Vagina (tissue), 2 donors: ENCODE measurements around the gene RAD9A. TPM values are rescaled to one million over a fixed set of nuclear protein-coding genes. Genes with fewer than 3 reads are reported as not detected.
A peak's percentile ranks its signal among the peaks of the same experiment; 100 is the strongest.

Source experiments
- DNase-seq, 2 donors: peaks; one replicate each; pipeline ENCODE4 v3.0.0-alpha.2; 2017; ENCODE audit errors: extremely low spot score in 2 of 2
- H3K27ac ChIP-seq: fragments of 200-600 bp; sonication (generic); one replicate; pipeline ENCODE4 v1.5.1; 2019
- H3K27me3 ChIP-seq: fragments of 200-600 bp; sonication (generic); one replicate; pipeline ENCODE4 v1.5.1; 2019
- H3K36me3 ChIP-seq, 2 donors: fragments of 200-600 bp; sonication (generic); one replicate each; pipeline ENCODE4 v1.5.1; 2017 to 2019
- H3K4me1 ChIP-seq: fragments of 200-600 bp; sonication (generic); one replicate; pipeline ENCODE4 v1.5.1; 2019
- H3K4me3 ChIP-seq, 2 donors: fragments of 200-600 bp; sonication (generic); 1 replicate in 1 of 2; 2 replicates in 1 of 2; pipeline ENCODE4 v1.5.1; 2016 to 2019
- H3K9me3 ChIP-seq: fragments of 200-600 bp; sonication (generic); one replicate; pipeline ENCODE4 v1.5.1; 2019
- POLR2A ChIP-seq, 2 donors: fragments of 450-650 bp; IDR thresholded peaks; one replicate each; pipeline ENCODE4 v1.6.1; 2017; ENCODE audit warnings: antibody characterized with exemption in 2 of 2, mild to moderate bottlenecking in 2 of 2, moderate library complexity in 2 of 2
- POLR2AphosphoS5 ChIP-seq, 2 donors: sonication (generic); formaldehyde crosslinking; IDR thresholded peaks; one replicate each; pipeline ENCODE4 v1.9.0; 2017; ENCODE audit warnings: antibody characterized with exemption in 2 of 2, mild to moderate bottlenecking in 2 of 2, low read depth in 1 of 2; ENCODE audit not compliant: insufficient read depth in 1 of 2
- intact Hi-C: fragments of 100-400 bp; cut with DNase I; formaldehyde crosslinking; loops from one replicate; pipeline ENCODE4 v1.15.1; 2023
- total RNA-seq: library from RNA; depleted of rRNA; stranded (reverse); fragments of >200 nt; gene quantifications from one replicate; pipeline ENCODE4 v1.2.3, GENCODE V29; 2016
- TF ChIP-seq, protein P1 (sequence below), 3 experiments: fragments of 450-650 bp in 2 of 3; fragments of 200-600 bp in 1 of 3; sonication (generic) in 1 of 3; IDR thresholded peaks; one replicate each; pipeline ENCODE4 v1.5.1; 2017 to 2019; ENCODE audit warnings: antibody characterized with exemption in 3 of 3, mild to moderate bottlenecking in 2 of 3, moderate library complexity in 2 of 3

RAD9A gene
- total RNA-seq, 1 donor from 2014 or later = 20.6 TPM

DNA sequence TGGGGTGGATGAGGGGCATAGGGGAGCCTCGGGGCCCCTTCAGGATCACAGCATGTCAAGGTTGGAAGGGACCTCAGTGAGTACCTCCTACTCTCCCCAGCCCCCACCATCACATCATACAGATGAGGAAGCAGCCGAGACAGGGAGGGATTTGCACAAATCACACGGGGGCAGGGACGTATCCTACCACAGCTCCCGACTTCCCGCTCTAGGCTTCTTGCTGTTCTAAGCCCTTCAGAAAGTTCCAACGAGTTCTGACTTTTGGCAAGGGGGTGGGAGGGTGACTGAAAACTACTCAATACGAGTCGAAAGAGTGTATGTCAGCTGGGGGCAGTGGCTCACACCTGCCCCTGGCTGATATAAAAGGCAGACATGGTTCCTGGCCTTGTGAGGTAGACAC is 4.7 kb upstream of the RAD9A start:
- DNase-seq = no peak
- Histone ChIP-seq H3K4me3 (no peak overlapping the region), H3K36me3 (no peaks in the 10 kb centered on the region), H3K9me3 (no peaks in the 10 kb centered on the region), H3K27ac (no peak overlapping the region), H3K27me3 (no peaks in the 10 kb centered on the region), H3K4me1 (peaks cover 9% of the 10 kb centered on the region)
- TF ChIP-seq, protein P1, sequence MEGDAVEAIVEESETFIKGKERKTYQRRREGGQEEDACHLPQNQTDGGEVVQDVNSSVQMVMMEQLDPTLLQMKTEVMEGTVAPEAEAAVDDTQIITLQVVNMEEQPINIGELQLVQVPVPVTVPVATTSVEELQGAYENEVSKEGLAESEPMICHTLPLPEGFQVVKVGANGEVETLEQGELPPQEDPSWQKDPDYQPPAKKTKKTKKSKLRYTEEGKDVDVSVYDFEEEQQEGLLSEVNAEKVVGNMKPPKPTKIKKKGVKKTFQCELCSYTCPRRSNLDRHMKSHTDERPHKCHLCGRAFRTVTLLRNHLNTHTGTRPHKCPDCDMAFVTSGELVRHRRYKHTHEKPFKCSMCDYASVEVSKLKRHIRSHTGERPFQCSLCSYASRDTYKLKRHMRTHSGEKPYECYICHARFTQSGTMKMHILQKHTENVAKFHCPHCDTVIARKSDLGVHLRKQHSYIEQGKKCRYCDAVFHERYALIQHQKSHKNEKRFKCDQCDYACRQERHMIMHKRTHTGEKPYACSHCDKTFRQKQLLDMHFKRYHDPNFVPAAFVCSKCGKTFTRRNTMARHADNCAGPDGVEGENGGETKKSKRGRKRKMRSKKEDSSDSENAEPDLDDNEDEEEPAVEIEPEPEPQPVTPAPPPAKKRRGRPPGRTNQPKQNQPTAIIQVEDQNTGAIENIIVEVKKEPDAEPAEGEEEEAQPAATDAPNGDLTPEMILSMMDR (IDR thresholded peaks at IDR 0.05) = no peak
- TF ChIP-seq POLR2AphosphoS5 (IDR thresholded peaks at IDR 0.05; ENCODE audit: insufficient read depth in 1 of 2, low read depth in 1 of 2) (no peak), POLR2A (IDR thresholded peaks at IDR 0.05) (no peak)
- intact Hi-C loops = no loop called here

DNA sequence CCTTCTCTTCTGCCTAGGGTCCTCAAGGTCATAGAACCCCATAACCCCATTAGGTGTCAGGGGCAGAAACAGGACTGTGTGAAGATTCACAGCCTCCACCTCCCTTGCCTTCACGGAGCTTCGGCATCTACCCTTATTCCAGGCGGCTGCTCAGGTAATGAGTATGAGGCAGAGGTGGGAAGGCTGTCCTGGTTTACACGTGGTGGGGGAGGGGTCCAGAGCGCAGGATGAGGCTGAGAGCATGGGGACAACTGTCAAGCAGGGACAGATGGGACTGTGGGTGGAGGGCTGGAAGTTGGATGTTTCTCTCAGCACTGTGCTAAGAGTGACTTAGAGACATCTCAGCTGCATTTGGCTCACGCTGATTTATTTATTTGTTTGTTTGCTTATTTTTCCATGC is 4.3 kb upstream of the RAD9A start:
- intact Hi-C loops = no loop called here
- no peaks in the 10 kb centered on the region for H3K9me3 ChIP-seq
- no peak for DNase-seq
- H3K27me3 ChIP-seq = no peaks in the 10 kb centered on the region
- no peak overlapping the region for H3K27ac ChIP-seq
- no peak overlapping the region for H3K4me3 ChIP-seq
- peaks cover 14% of the 10 kb centered on the region for H3K4me1 ChIP-seq
- H3K36me3 ChIP-seq = no peaks in the 10 kb centered on the region
- TF ChIP-seq, protein P1 (IDR thresholded peaks at IDR 0.05) = no peak
- no peak for TF ChIP-seq POLR2A (IDR thresholded peaks at IDR 0.05)
- TF ChIP-seq POLR2AphosphoS5 (IDR thresholded peaks at IDR 0.05; ENCODE audit: insufficient read depth in 1 of 2, low read depth in 1 of 2) = no peak

DNA sequence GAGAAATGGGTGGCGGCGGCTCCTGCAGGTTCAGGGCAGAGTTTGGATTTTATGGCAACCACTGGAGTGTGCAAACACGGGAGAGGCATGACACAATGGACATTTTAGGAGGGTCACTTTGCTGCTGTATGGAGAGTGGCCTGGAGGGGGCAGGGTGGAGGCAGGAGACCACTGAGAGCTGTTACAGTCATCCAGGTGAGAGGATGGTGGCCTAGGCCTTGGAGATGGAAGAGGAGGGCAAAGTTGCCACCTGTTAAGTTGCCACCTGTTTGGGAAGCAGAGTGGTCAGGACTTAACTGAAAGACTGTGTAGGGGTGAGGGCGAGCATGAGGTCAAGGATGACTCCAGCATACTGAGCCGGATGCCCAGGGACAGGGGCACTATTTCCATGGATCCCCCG is 2.3 kb upstream of the RAD9A start:
- Histone ChIP-seq H3K4me1 (peaks cover 19% of the 10 kb centered on the region), H3K27me3 (no peaks in the 10 kb centered on the region), H3K4me3 (no peak overlapping the region), H3K36me3 (no peaks in the 10 kb centered on the region), H3K27ac (no peak overlapping the region), H3K9me3 (no peaks in the 10 kb centered on the region)
- intact Hi-C loops = no loop called here
- DNase-seq = no peak
- TF ChIP-seq POLR2AphosphoS5 (IDR thresholded peaks at IDR 0.05; ENCODE audit: insufficient read depth in 1 of 2, low read depth in 1 of 2) = no peak
- TF ChIP-seq, protein P1 (IDR thresholded peaks at IDR 0.05) = peak in 1 of 3 experiments; percentile 39

DNA sequence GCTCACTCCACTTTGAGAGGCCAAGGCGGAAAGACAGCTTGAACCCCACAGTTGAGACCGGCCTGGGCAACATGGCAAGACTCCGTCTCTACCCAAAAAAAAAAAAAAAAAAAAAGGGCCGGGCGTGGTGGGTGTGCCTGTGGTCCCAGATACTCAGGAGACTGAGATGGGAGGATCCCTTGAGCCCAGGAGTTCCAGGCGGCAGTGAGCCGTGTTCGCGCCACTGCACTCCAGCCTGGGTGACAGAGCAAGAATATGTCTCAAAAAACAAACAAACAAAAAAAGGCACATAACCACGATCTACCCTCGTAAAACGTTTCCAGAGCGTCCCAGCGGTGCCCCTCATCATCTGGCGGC is 861 bp upstream of the RAD9A start:
- DNase-seq = no peak

DNA sequence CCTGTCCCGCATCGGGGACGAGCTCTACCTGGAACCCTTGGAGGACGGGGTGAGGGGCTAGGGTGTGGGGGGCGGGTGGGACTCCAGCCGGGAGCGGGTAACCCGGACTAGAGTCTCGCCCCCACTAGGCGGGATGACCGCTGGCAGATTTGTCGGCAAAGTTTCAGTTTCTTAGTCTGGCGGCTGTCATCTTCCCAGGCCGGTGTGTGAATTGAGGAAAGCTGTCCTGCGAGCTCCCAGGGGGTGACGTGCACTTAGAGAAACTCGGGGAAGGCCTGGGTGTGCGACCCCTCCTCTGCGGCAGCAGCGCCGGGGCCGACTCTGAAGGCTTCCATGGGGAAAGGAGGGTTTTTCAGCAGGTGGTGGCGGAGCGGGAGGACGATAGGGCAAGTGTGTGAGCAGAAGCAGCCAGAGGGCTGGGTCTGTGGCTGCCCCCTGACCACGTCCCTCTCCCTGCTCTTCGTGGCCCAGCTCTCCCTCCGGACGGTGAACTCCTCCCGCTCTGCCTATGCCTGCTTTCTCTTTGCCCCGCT is 463 bp downstream of the RAD9A start:
- intact Hi-C loops = no loop called here
- H3K4me3 ChIP-seq = peak overlapping the region; percentile 85 to 93
- no peak for DNase-seq
- no peaks in the 10 kb centered on the region for H3K9me3 ChIP-seq
- H3K27ac ChIP-seq = peak overlapping the region; percentile 80
- TF ChIP-seq, protein P1 (IDR thresholded peaks at IDR 0.05) = no peak
- peaks cover 0 to 4% of the 10 kb centered on the region in 2 donors for H3K36me3 ChIP-seq
- peaks cover 27% of the 10 kb centered on the region for H3K4me1 ChIP-seq
- no peaks in the 10 kb centered on the region for H3K27me3 ChIP-seq

More for the DNA sequence above, 861 bp upstream of the RAD9A start:
- H3K27me3 ChIP-seq = no peaks in the 10 kb centered on the region
- H3K4me1 ChIP-seq = peaks cover 19% of the 10 kb centered on the region
- TF ChIP-seq, protein P1 (IDR thresholded peaks at IDR 0.05) = no peak
- TF ChIP-seq POLR2AphosphoS5 (IDR thresholded peaks at IDR 0.05; ENCODE audit: insufficient read depth in 1 of 2, low read depth in 1 of 2) (no peak), POLR2A (IDR thresholded peaks at IDR 0.05) (no peak)
- H3K4me3 ChIP-seq = peak overlapping the region; percentile 85 to 93
- no peaks in the 10 kb centered on the region for H3K9me3 ChIP-seq
- peak overlapping the region; percentile 80 for H3K27ac ChIP-seq
- intact Hi-C loops = loop anchor here (1.0 kb wide), 1 partner anchor 117 kb away; the partner anchor contains the start of gene CDK2AP2
- H3K36me3 ChIP-seq = no peaks in the 10 kb centered on the region
